ENCODE results near the gene VILL. TPM values are rescaled to one million over a fixed set of nuclear protein-coding genes. Genes with fewer than 3 reads are reported as not detected.

The VILL gene
- total RNA-seq, 4 donors from 2014 or later, result 0.51 to 4.6 (median 0.66) TPM

- intact Hi-C loops (cut with DNase I; ENCODE audit: low total_unique reads), result no loop called here
- TF ChIP-seq POLR2A (IDR thresholded peaks at IDR 0.05), result no peak
- TF ChIP-seq, protein P1, sequence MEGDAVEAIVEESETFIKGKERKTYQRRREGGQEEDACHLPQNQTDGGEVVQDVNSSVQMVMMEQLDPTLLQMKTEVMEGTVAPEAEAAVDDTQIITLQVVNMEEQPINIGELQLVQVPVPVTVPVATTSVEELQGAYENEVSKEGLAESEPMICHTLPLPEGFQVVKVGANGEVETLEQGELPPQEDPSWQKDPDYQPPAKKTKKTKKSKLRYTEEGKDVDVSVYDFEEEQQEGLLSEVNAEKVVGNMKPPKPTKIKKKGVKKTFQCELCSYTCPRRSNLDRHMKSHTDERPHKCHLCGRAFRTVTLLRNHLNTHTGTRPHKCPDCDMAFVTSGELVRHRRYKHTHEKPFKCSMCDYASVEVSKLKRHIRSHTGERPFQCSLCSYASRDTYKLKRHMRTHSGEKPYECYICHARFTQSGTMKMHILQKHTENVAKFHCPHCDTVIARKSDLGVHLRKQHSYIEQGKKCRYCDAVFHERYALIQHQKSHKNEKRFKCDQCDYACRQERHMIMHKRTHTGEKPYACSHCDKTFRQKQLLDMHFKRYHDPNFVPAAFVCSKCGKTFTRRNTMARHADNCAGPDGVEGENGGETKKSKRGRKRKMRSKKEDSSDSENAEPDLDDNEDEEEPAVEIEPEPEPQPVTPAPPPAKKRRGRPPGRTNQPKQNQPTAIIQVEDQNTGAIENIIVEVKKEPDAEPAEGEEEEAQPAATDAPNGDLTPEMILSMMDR (IDR thresholded peaks at IDR 0.05 in 4 of 5, conservative IDR thresholded peaks at IDR 0.05 in 1 of 5), result no peak
- H3K9me3 ChIP-seq, result no peaks in the 10 kb centered on the region
- no peaks in the 10 kb centered on the region for H3K4me1 ChIP-seq
- in situ Hi-C loops (cut with MboI; ENCODE audit: low sequenced_read_pairs in 4 of 4), result no loop called here
- H3K27me3 ChIP-seq, result no peaks in the 10 kb centered on the region
- H3K36me3 ChIP-seq, result peaks cover 0 to 23% of the 10 kb centered on the region in 2 donors
- no peak overlapping the region for H3K4me3 ChIP-seq
- ATAC-seq, result no peak
- no peak overlapping the region for H3K27ac ChIP-seq
- DNase-seq, result no peak
Observed at GRCh38 chr3:38017445-38018295, 27.1 kb downstream of the VILL start.

GRCh38 chr3:38018296-38019266 is 28.0 kb downstream of the VILL start:
- H3K9me3 ChIP-seq, result no peaks in the 10 kb centered on the region
- in situ Hi-C loops (cut with MboI; ENCODE audit: low sequenced_read_pairs in 4 of 4), result no loop called here
- no peak overlapping the region for H3K4me3 ChIP-seq
- ATAC-seq (no peak), DNase-seq (no peak)
- TF ChIP-seq, protein P1 (IDR thresholded peaks at IDR 0.05 in 4 of 5, conservative IDR thresholded peaks at IDR 0.05 in 1 of 5), result no peak
- no peak for TF ChIP-seq POLR2A (IDR thresholded peaks at IDR 0.05)
- no peak overlapping the region for H3K27ac ChIP-seq
- peaks cover 0 to 22% of the 10 kb centered on the region in 2 donors for H3K36me3 ChIP-seq
- intact Hi-C loops (cut with DNase I; ENCODE audit: low total_unique reads), result no loop called here
- H3K4me1 ChIP-seq, result peaks cover 0 to 2% of the 10 kb centered on the region in 2 donors
- no peaks in the 10 kb centered on the region for H3K27me3 ChIP-seq

GRCh38 chr3:38019658-38020341 is 29.2 kb downstream of the VILL start:
- DNase-seq, result no peak
- TF ChIP-seq POLR2A (IDR thresholded peaks at IDR 0.05), result no peak
- TF ChIP-seq, protein P1 (IDR thresholded peaks at IDR 0.05 in 4 of 5, conservative IDR thresholded peaks at IDR 0.05 in 1 of 5), result no peak
- Histone ChIP-seq H3K27me3 (no peaks in the 10 kb centered on the region), H3K4me1 (peaks cover 0 to 10% of the 10 kb centered on the region in 2 donors), H3K27ac (no peak overlapping the region), H3K4me3 (no peak overlapping the region), H3K36me3 (peaks cover 0 to 18% of the 10 kb centered on the region in 2 donors), H3K9me3 (no peaks in the 10 kb centered on the region)
- in situ Hi-C loops (cut with MboI; ENCODE audit: low sequenced_read_pairs in 4 of 4) (no loop called here), intact Hi-C loops (cut with DNase I; ENCODE audit: low total_unique reads) (no loop called here)
- no peak for ATAC-seq

GRCh38 chr3:38020342-38020726 is 29.7 kb downstream of the VILL start:
- ATAC-seq, result no peak

More at GRCh38 chr3:38020342-38020726, 29.7 kb downstream of the VILL start:
- Histone ChIP-seq H3K9me3 (no peaks in the 10 kb centered on the region), H3K27ac (no peak overlapping the region), H3K4me1 (peaks cover under 1 to 12% of the 10 kb centered on the region in 2 donors), H3K4me3 (no peak overlapping the region), H3K27me3 (no peaks in the 10 kb centered on the region), H3K36me3 (peaks cover 0 to 16% of the 10 kb centered on the region in 2 donors)
- no peak for DNase-seq
- intact Hi-C loops (cut with DNase I; ENCODE audit: low total_unique reads) (no loop called here), in situ Hi-C loops (cut with MboI; ENCODE audit: low sequenced_read_pairs in 4 of 4) (no loop called here)
- TF ChIP-seq, protein P1 (IDR thresholded peaks at IDR 0.05 in 4 of 5, conservative IDR thresholded peaks at IDR 0.05 in 1 of 5), result no peak
- TF ChIP-seq POLR2A (IDR thresholded peaks at IDR 0.05), result no peak

Measured in gastrocnemius medialis (tissue), 4 donors.